GM18520 (cell line): ENCODE results near the gene GATA5.

Experiments used
- ATAC-seq: cut with Tn5 transposase; IDR thresholded peaks from one replicate; pipeline ENCODE4 v1.9.1; 2021; ENCODE audit not compliant: unreplicated experiment

The GATA5 gene

DNA sequence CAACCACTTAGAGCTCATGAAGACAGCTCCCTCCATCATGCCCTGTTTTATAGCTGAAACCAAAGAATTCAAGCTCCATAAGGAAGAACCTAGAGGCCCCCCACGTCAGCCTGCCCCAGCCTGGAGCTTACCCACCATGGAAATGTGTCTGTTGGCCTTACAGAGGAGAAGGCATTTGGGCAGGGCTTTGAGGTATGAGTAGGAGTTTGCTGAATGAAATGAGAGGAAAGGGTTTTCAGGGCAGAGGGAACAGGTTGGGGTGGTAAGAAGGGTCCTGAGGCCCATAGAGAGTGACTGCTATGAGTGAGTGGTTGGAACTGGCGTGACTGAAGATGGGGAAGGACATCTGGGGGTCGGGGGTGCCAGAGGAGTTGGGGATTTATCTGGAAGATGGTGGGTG, 12.7 kb upstream of the GATA5 start:
- no peak for ATAC-seq

DNA sequence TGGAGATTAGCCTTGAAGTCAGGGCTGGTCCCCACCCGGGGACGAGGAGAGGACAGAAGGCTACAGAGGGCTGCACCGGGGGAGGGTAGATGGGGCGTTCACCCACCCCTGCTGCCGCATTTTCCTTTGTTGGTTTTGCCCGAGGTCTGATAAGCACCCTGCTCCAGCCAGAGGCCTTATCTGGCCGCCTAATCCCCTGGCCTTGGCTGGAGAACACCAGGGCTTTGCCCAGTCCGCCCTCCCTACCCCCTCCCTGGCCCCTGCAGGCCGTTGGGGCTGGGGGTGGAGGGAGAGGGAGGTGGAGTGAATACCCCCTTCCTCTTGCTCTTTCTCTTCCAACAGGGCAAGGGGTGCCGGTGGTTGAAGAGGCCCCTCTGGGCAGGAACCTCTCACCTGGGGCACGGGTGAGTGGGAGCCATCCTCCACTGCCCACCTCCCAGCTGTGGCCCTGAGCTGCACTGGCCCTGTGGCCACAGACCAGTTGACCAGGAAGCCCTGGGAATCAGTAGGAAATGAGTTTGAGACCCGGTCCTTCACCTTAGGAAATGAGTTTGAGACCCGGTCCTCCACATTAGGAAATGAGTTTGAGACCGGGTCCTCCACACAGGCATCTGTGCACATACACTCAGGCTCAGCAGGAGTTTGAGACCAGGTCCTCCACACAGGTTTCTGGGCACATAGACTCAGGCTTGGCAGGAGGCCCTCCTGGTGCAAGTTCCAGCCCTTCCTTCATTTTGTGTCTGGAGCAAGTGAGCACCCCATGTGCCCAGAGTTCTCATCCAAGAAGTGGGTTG, 12.0 kb upstream of the GATA5 start:
- no peak for ATAC-seq

DNA sequence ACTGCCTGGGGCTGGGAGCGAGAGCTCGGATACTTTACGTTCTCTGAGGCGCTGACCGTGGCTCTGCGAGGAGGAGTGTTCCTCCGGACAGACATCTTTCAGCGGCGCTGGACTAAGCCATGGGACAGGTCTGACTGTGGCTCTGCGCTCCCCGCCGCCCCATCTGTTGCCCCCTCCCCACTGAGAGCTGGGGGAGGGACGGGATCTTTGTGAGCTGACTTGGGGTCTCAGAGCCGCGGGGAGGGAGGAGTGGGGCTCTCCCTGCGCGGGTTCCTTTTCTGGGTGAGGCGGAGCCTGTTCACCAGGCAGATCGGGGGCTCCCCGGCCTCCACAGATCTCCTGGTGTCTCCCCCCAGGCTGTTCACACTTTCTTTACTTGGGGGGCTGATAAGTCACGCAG, 11.3 kb upstream of the GATA5 start:
- ATAC-seq: no peak

DNA sequence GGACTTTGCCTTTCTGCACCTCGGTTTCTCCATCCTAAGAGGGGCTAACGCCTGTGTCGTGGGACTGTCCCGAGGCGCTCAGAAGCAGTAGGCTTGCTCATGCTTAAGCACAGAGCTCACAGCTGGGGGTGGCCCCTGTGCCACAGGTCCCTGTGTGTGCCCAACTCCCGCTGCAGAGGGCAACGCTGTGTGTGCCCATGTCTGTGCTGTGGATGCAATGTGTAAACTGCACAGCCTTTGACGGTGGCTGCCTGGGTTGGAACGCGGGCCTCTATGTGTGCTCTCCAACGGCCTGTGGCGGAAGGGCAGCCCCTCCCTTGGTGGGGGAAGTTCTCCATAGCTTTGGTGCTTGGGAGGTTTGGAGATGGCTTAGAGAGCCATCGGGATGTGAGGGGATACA, 10.7 kb upstream of the GATA5 start:
- no peak for ATAC-seq

DNA sequence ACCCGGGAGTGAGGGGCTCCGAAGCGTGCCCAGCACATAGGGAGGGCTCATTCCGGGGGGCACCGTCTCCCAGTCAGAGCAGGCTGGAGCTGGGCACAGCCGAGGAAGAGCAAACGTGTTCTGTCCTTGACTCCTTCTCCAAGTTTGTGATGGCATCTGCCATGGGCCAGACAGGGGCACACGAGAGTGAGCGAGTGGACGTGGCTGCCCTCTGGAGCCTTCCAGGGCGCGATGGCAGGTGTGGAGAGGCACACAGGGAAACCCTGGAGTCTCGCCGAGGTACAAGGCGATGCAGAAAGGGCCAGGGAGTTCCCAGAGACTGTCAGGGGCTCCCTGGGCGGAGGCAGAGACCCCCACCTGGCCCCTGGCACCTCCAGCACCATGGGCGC, 9.9 kb upstream of the GATA5 start:
- ATAC-seq: no peak

DNA sequence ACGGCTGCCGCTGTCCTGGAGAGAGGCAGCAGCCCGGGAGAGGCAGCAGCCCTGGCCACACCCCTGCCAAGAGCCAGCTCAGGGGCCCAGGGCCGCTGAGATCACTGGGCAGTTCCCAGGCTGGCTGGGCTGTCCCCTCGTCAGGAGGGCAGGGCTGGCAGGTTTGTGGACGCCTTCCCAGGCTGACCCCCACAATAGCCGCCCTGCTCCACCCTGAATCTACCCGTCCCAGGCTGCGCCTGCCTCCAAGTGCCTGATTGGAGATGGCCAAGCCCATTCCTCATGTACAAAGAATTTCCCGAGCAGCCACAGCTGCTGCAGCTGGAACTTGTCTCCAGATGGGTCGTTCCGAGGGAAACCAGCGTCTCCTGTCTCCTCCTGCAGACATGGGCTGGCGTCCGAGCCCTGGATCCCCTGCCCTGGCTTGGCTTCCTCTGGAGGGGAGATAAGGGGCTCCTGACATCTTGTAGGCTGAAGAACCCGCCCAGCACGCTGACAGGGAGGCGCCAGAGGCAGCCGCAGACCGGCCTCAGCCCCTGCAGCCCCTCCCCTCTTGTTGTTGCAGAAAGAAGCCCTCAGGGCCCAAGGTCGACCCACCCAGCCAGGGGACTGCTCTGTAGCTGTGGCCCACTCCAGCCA, 9.4 kb upstream of the GATA5 start:
- ATAC-seq: no peak

DNA sequence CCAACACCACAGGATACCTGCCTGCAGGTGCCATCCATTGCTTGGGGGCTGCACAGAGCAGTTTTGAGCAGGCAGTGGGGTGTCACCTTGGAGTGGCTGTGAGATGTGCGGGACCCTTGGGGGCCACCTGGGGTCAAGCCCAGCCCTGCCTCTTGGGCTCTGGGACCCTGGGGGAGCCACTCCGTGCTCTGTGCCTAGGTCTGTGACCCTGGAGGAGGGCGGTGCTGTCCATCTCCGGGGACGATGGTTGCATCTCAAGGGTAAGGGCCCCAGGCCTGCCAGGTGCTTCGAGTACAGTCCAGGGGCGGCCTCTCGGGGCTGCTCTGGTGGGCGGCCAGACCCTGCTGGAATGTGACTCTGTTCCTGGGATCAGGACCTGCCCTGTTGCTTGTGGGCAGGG, 8.7 kb upstream of the GATA5 start:
- no peak for ATAC-seq

DNA sequence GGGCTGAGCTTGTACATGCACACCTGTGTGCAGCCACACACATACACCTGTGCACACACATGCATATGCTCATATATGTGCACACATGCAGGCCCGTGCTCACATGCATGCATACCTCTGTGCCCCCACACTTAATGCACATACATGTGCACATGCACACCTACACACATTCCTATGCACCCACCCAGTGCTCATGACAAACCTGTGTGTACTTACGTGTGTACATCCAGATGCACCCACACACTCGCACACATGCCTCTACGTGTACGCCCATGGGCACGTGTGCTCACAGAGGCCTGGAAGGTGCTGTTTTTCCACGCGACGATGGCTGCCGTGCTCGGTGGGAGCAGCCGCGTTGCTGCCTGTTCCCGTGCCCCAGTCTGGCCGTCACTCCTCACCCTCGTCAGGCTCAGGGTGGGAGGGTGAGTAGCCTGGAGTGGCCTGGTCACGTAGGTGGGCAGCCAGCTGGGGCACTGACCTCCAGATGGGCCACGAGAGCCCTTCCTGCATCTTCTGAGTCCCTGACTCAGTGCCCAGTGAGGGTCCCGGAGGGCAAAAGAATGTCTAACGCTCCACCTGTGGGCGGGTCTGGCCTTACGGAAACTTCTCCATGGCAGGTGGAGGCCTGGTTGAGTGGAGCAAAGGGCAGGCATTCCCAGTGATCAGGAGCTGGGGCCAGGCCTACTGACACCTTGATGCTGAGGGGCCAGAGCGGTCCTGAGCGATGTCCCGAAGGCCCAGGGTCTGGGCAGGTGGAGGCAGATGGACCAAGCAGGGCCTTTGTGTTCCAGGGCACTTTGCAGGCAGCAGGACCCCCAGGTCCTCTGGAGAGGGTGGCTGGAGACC, 8.0 kb upstream of the GATA5 start:
- ATAC-seq: no peak

DNA sequence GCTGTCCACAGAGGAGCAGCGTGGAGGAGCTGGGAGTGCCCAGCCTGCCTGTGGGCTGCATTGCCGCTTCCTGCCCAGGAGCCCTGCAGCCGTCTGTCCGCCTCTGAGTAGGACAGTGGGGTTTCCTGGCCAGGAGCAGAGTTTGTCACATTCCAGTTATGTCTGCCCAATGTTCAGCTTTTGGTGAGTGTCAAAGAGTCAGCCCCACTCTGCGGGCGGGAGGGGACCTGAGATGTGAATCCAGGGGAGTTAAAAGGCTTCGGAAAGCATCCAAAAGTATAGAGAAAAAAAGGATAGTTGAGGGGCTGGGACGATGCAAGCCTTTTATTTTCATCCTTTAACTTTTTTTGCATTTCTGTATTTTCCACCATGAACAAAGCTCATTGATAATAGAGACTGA, 7.2 kb upstream of the GATA5 start:
- ATAC-seq: no peak

DNA sequence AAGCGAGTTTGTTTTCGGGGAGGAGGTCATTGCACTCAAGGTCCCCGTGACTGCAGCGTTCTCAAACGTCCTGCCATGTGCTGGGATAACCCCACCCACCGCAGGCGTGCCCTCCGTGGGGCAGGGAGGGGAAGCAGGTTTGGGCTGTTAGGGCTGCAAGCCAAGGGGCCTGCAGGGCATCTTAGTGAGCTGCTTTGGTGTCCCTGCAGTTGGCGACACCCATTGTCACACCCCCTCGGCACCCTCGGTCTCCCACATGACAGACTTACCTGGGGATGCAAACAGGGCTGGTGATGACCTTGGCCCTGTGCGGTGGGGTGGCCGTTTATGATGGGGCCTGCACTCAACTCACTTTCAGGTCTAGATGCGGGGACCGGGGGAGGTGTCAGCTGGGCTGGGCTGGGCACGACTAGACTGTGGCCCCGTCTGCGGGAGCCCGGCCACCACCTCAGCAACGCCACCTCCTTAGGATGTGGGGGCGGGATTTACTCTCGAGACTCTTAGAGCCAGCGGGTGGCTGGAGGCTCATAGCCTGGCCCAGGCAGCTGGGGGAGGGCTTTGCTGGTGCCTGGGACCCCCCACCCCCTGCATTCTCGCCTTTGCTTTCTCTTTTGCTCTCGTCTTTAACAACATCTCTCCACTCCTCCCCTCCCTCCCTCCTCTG, 6.5 kb upstream of the GATA5 start:
- ATAC-seq: no peak

DNA sequence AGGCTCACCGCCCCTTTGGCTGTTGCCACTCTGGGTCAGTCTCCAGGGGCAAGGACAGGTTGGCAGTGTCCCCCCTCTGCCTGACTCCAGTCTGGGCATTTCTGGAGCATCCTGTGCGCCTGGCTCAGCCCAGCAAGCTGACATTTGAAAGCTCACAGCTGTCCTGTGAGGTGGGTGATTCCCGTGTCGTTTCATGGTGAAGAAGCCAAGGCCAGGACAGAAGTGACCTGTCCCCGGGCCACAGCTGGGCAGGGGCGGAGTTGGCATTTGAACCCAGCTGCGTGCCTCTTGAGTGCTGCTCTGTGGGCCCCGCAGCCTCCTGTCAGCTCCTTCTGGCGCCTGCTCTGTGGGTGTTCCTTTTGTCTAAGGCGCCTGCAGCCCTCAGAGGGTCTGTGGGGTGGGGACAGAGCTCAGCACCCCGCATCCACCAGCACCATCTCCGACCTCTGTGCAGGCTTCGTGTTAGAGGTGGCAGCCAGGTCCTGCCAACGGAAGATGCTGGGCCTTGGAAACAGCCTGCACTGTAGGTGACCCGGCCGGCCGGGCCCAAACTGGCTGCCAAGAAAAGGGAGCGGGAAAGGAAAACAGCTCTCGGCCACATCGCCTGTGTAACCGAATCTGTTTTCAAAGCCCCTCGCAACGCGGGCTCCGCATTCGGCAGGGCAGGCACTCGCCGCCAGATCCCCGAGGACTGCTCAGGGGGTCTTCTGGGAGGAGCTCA, 5.8 kb upstream of the GATA5 start:
- no peak for ATAC-seq

DNA sequence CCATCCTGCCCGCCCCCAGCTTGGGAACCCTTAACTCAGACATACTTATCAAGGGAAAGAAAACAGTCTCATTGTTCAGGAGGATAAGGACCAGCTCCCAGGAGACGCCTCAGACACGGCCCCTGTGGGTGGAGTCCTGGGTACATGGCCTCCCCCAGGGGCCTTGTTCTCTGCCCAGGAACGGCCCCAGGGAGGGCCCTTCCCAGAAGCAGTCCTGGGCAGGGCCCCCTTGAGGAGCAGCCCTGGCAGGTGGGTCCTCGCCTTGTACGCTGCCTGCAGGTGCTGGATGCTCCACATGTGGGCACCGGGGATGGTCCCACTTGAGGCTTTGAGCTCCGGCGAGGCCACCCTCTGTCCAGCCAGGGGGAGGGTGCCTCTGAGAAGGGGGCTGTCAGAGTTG, 4.5 kb upstream of the GATA5 start:
- no peak for ATAC-seq

DNA sequence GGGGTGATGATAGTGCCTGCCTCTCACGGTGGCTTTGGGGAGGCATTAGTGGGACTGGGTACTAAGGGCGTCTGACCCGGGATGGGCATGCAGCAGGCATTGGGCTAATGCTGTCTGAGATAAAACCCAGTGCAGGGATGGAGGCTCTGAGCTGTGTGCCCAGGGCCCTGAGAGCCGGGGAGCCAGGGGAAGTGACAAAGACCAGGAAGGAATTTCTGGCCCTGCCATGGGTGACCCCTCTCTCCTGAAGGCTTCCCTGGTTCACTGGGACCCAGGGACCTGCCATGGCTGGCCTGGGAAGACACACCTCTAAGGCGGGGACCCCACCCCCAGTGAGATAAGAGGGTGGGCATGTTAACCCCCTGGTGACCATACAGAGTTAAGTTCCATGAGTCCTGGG, 3.9 kb upstream of the GATA5 start:
- ATAC-seq: no peak

DNA sequence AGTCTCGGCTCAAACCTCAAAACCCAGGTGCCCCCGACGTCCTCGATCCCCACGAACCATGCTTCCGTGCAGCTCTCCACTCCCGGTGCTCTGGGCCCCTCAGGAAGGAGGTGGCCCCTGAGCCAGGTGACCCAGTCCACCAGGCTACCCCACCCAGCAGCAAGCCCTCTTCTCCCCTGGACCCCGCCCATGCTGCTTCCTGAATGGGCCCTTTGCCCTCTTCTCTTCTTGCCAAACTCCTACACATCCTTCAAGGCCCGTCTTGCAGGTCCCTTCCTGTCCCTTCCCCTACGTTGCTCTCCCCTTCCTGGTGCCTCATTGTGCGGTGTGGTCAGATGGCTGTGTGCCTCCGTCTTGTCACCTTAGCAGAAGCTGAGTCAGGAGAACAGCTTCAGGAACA, 3.4 kb upstream of the GATA5 start:
- ATAC-seq: no peak

DNA sequence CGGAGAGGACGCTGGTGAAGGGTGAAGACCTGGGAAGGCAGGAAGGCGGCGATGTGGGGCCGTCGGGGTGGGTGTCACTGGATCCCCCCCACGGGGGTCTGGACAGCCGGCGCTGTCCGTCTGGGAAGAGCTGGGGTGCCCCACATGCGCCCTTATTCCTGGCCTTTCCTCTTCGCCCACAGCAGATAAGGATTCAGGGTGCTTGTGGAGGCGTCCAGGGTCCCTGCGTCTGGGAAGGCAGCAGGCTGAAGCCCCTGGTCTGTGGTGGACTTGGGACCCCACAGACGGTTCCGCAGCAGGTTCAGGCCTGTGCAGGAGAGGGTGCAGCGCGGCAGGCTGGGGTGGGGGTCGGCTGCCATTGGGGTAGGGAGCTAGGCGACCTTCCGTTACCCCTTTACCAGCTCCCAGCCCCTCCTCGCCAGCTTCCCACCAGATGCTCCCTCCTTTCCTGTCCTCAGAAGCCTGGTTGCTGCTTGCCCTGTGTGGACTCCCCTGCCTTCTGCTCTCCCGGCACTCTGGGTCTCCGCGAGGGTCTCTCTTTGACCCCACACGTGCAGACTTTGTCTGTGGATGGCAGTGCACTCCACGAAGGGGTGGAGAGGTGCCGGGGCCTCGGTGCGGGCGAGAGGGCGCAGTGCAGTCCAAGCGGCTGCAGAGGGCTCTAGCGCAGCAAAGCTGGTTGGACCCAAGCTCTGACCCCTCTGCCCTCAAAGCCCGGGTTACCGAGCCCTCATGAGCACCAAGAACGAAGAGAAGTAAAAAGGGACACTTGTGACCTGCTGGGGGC, 2.1 kb upstream of the GATA5 start:
- ATAC-seq: no peak

DNA sequence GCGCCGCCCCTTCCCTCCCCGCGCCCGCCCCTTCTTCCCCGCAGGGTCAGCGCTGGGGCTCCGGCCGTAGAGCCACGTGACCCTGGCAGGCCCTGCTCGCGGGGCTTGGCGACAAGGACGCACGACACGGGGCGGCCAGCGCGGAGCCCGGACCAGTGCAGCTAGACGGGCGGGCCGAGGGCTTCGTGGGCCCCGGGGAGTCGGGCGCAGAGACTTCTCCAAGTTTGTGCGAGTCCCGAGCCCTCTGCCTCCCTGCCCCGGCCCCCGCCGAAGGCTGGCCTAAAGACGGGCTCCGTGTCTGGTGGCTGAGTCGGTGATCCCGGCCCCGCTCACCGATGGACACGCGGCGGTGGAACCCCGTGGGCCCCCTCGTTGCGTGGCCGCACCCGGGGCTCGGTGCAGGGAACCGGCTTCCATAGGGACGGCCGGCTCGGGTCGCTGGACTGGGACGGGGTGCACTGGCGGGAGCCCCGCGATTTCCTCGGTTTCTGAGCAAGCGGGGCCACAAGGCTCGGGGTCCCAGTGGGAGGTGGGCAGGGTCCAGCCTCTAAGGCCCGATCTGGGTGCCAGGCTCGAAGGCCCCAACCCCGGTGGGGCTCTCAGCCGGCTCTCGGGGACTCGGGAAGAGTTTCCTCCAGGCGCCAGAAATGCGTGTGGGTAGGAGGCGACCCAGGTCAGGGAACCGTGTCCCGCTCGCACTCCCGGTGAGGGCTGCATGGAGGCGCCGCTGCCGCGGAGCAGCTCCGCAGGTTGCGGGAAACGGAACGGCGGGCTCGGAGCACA, 452 bp upstream of the GATA5 start:
- no peak for ATAC-seq

DNA sequence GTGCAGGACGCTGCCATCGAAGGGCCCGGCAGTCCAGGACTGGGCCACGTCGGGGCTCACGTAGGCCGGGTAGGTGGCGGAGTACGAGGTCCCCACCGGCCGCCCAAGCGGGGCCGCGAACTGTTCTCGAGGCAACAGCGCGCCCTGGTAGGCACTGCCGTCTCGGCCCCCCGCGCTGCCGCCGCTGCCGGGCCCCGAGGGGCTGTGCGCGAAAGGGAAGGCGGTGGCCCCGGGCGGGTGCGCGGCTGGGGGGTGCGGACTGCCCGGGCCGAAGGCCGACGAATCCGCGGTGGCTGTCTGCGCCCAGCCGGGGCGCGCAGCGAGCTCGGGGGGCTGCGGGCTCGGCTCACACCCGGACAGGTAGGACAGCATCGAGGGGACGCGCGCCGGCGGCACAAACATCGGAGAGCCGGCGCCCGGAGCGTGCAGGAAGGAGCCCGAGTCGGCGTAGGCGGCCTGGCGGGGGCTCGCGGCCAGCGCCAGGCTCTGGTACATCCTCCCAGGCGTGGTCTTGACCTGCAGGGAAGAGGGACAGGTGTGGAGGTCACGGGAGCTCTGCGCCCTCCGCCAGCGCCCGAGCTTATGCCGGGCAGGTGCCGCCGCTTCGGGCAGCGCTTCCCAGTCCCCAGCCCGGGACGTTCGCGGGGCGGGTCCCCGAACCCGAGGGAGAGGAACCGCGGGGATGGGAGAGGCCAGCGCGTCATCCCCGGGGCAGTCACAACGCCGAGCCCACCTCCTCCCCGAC, 596 bp downstream of the GATA5 start:
- ATAC-seq: no peak

DNA sequence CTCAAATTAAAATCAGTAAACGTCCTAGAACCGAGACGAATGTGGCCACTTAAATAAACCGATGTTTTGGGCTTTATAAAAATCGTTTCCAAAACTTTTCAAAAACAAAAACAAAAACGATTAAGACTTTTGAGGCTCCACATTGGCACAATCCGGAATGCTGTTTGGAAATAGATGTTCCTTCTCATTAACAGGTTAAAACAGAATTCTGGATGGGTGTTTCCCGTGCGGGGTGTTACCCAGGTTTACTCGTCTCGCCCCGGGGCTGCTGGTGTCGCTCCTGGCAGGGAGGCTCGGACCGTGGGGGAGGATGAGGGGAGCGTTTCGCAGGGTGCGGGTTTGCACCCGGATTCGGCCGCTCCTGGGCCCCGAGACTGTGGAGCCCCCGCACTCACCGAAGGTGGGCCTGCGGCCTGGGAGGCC, 1.2 kb downstream of the GATA5 start:
- no peak for ATAC-seq
